ENCODE data around the gene BORCS5.
"Not testable (repeated sequence)": the region's sequence is repeated elsewhere in the genome, so short reads cannot be mapped to it uniquely, and the experiment has no call there.

The BORCS5 gene

DNA sequence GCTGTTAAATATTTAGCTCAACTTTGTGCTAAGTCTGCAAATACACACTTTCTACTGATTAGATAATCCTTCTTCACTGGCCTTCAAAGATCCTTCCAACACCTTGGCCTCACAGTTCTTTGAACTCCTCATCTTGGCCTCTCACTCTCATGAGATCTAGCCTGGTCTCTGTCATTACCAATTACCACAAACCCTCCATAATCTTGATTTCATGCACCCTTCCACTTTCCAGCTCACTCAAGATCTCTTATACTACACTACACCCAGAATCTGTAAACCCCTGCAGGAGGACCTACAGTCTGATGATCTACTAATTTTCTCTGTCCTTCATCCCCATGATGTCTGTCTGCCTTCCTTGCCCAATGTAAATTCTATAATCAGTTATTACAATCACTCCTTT, 134.7 kb downstream of the BORCS5 start:
- no peak for DNase-seq

DNA sequence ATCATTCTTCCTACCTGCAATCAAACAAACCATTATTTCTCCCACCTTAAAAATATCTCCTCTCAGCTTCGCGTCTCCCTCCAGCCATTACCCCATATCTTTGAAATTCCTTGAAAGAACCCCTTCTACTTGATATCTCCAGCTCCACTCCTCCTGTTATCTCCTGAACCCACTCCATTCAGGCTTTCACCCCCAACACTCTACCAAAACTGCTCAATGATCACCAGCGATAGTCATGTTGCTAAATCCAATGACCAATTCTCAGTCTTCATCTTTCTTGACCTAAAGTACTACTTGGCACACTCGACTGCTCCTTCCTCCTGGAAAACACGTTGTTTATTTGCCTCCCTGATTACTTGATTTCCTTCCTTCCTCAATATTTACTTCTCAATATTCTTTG, 135.7 kb downstream of the BORCS5 start:
- no peak for DNase-seq

DNA sequence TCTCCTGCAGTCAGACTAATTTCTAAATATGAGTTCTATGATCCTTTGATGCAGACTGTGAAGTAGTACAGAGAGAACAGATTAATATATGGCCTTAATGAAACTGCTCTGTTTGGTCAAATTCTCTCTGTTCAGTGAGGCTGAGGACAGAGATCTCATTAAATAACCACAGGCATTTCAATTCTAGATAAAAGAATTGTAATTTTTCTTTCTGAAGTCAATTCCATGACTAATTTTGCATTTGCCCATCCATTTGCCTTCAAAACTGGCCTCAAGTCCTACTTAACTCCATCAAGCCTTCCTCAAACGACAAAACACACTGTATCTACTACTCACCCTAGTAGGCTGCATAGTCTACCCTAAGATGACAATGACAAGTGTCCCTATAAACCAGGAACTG, 138.7 kb downstream of the BORCS5 start:
- no peak for DNase-seq

DNA sequence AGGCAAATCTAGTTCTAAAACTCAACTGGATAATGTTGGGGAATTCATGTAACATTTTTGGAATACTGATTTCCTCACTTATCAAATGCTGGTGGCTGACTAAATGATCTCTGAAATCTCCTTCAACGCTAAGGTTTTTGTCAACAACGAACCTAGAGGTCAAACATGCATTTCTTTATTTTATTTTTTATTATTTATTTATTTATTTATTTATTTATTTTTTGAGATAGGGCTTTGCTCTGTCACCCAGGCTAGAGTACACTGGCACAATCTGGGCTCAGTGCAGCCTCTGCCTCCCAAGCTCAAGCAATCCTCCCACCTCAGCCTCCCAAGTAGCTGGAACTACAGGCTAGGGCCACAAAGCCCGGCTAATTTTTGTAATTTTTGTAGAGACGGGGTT, 141.3 kb downstream of the BORCS5 start:
- no peak for DNase-seq

DNA sequence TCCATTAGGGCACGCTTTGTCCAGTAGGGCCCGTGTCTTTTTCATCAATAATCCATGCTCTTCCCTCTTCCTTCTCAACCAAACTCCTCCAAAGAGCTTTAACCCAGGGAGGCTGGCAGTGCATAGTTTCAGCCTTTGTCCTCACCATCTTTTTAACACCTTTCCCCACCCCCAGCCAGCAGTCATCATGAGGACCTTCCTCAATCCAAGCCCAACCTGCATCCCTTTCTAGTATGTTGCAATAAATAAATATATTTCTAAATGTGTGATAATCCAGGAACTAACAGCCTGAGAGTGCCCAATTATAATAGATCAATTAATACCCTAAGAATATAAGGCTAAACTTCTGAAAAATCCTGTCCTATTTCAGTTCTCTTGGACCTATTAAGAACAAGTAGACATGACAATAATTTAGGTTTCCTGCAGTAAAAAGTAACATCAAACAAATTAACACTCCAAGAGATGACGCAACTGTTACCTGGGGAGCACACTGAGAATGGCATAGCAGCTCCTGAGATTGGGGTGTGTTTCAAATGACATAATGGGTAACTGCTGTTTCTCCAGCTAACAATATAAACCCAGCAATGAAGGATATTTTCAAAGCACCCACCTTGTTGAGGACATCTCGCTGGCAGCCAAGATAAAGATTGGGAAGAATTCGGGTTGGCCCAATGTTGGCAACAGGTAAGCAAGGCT, 143.2 kb downstream of the BORCS5 start:
- no peak for DNase-seq

DNA sequence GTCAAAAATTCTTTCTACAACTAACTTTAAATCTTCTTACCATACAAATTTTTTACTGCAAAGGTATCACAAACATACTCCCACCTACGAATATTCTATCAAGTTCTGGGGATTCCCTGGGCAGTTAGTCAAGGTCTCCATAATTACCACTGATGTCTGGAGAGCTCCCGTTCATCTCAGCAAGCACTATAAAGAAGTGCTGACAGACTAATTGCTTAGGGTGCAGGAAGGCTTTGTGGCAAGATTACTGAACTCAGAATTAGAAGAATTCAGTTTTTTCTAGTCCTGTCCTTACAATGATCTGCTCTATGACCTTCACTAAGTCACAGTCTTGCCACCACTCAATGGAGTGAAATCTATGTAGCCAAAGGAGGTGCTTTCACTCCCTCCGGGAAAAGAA, 144.2 kb downstream of the BORCS5 start:
- no peak for DNase-seq

DNA sequence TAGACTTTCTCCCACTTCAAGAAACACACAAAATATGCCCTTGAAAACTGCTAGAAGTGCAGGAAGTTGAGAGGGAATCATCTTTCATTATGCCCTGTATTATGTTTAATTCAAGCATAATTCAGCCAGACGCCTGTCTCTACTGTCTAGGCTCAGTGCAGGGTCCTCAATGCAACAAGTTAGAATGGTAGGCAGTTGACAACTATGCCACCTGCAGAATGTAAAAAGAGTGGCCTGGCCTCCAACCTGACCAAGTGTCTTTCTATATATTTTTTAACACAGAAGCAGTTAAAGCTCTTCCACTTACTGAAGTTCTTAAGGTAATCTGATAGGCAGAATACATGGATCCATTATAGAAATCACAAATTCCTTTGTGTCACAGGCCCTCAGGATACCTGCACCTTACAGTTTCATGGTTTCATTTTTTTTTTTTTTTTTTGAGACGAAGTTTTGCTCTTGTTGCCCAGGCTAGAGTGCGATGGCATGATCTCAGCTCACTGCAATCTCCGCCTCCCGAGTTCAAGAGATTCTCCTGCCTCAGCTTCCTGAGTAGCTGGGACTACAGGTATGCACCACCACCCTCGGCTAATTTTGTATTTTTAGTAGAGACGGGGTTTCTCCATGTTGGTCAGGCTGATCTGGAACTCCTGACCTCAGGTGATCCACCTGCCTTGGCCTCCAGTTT, 145.4 kb downstream of the BORCS5 start:
- not testable (repeated sequence) for DNase-seq

DNA sequence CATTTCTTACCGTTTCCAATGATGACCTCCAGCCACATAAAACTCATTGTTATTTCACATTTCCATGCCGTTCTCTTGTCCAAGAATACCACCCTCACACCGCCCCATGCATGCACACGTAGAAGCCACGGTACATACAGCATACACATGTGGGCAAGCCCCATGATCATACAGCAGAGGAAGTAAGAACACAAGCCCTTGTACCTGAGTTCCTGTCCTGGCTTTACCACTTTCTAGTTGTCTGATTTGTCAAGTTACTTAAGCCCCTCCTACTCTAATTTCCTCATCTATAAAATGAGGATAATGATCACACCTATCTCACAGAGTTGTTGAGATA, 145.9 kb downstream of the BORCS5 start:
- peak; percentile 26 for DNase-seq

DNA sequence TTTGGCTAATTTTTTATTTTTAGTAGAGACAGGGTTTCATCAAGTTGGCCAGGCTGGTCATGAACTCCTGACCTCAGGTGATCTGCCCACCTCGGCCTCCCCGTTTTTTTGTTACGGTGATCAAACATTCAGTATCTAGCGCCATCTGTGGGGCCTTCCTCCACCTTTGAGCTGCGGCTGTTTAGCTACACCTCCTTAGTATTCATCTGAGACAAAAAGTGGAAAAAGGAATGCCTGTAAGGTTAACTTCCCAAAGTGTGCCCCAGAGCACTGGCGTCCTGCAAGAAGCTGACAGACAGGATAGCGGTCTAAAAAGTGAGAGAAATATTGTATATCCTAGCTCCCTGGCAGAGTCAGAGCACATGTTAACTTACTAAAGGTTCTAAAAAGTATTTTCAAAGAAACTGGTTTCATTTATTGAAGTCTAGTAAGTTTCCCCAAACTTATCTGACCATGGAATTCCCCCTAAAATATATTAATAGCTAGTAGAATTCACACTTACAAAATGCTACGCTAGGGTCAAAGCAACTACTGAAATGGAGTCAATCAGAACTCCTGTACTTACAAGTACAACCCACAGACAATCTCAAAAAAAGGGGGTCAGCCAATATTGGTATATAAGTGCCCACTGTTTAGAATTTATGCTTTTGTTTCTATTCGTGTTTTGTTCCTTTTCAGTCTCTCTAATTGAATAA, 146.7 kb downstream of the BORCS5 start:
- DNase-seq, result peak; percentile 56

DNA sequence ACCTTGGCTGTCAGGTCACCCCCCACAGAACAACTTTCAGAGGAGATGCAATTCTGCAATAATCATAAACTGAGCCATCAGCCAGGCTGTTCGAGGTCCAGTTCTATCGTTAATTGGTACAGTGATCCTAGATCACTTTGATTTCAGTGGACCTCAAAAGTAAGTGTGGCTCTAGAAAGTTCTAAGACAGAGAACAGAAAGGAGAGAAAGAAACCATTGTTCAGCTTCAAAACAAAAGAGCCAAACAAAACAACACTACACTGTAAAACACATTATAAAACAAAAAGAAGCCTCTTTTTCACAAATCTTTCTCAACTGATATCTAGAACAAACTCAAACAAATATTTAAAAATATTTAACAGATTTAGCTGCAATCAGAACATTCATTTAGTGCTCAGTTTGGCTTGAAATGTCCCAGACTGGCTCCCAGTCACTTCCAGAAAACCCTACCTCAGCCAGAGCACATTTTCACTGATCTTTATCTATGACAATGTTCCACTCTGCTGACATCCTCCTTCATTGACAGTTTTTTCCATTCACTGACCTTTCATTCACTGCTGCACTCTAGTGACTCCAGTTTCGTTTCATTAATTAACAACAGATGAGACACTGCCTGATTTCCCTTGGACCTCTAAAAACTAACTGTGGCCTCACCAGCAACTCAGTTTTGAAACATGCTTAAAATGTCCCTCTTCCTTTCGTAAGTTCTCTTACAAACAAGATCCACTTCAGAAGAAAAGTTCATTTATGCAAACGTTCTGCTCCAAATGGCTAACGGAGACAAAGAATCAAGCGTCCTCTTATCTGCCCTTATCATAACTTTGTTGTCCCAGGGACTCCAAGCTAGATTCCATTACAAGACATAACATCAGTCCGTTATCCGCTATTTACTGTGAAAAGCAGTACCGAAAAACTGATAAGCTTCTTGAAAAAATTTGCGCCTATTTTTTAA, 148.9 kb downstream of the BORCS5 start:
- DNase-seq, result no peak

DNA sequence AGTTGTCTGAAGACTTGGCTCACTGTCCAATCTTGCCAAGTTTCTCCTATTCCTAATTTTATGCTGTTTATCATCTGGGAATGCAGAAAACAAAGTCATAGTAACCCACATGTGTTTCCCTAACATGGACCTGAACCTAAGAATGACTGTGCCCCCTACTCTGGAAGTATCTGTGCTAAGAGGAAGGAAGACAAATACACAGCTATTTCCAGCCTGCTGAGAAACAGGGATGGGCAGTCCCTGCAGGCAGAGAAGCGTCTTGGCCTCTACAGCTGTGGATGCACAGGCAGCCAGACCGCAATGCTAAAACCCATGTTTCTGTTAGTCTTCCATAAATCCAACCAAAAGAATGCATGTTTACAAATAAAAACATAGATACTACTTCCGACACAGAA, 149.6 kb downstream of the BORCS5 start:
- DNase-seq, result no peak

DNA sequence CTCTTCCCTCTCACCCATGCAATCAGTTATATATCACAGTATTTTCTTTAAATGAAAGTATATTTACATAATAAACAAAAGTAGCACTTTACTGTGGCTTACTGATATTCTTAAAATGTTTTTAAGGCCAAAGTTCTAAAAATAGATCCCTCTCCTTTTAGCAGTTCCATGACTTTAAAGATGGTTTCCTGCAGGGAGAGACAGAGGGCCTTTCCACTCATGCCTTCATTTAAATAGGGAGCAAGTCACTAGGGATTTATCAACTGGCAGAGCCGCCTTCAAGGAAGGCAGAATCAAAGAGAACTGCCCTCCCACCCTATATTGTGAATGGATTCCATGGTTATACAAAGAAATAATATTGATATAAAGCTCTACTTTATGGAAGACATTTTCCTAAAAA, 150.2 kb downstream of the BORCS5 start:
- DNase-seq, result no peak

DNA sequence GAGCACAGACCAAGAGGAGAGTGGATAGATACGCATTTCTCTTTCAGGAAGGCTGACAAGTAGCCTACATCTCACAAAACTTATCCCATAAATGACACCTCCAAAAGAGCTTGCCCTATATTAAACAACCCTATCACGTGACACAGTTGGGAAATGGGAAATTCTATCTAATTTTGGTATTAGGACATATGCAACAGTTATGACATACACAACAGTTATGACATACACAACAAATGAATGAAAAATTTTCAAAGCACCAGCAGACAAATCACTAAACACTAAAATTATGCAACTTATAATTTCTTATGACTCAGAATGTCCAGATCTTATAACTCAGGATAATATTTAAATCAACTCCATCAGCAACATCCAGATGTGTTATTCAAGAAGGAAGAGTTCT, 151.7 kb downstream of the BORCS5 start:
- no peak for DNase-seq

DNA sequence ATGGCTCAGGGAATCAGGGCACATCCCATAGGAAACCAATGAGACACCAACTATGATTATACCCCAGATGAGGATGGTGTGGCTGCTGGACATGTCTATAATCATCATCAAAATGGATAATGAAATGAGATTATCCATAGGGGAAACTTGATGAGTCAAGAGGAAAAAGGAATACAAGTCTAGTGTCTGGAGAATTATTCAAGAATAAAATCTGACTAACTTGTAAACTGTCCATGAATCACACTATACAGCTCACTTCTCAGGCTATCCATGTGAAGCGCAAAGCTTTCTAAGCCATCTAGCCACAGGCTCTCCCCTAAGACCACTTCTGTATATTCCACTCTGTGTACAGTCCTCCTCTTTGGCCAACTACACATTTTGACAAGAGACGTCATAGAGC, 153.3 kb downstream of the BORCS5 start:
- DNase-seq, result no peak

DNA sequence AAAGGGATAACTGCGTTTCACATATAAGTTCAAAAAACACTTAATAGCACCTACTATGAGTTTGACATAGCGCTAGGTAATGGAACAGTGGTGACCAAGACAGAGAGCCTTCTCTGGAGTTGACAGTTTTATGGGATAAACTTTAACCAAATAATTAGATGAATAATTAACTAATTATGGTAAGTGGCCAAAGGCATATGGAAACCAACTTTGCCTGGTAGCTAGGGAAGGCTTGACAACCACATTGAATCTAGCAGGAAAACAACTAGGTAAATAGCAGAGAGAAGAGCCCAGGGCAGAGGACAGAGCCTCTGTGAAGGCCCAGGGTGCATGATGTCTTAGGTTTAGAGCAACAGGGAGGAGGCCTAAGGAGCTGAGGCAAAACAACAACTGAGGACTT, 153.7 kb downstream of the BORCS5 start:
- no peak for DNase-seq

DNA sequence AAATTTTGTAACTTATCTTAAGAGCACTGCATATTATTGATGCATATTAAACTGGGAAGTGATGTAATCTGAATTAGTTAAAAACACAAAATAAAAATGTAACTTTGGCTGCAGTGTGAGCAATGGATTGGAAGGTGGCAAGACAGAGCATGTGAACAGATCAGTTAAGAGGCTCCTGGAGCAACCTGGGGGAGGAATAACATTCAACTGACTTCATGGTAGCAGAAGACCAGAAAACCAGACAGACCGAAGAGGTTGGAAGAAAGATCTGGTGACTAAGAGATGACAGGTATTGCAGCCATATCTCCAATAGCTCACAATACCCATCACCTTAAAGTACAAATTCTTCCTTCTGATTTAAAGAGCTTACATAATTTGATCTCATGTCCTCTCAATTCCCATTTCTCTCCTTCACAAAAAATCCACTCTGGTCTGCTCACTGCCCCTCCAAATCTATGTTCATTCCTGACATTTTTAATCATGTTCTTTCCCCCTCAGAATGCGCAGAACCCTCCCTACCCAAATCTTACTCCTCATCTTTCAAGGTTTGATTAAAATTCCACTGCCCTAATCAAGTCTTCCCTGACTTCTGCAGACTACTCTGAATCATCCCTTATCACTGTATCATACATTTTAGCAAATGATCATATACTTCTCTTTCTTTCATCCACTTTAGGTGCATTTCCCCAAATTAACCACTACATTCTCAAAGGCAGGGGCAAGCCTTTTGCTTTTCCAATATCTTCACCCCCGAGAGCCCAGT, 154.3 kb downstream of the BORCS5 start:
- DNase-seq, result no peak

DNA sequence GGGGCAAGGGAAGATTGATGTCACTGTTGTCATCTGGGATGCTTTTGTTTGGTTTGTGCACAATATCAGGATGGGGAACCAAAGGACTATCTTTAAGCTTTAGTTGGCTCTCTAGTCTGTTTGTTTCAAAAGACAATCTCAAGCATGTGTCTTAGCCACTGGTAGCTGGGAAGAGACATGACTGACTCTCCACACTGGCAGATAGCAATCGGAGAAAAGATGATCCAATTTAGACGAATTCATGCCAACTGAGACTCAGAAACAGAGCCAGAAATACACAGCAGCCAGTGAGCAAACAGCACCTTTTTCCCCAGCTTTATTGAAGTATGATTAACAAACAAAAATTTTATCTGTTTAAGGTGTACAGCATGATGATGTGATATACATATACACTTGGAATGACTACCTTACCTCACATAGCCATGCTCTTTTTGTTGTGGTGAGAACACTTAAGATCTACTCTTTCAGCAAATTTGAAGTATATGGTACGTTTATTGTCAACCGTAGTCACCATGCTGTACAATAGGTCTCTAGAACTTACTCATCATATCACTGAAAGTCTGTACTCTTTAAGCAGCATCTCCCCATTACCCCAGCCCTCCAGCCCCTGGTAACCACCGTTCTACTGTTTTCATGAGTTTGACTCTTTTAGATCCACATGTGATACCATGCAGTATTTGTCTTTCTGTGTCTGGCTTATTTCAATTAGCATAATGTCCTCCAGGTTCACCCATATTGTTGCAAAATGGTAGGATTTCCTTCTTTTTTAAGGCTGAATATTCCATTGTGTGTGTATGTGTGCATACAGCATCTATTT, 155.2 kb downstream of the BORCS5 start:
- DNase-seq, result peak; percentile 45

DNA sequence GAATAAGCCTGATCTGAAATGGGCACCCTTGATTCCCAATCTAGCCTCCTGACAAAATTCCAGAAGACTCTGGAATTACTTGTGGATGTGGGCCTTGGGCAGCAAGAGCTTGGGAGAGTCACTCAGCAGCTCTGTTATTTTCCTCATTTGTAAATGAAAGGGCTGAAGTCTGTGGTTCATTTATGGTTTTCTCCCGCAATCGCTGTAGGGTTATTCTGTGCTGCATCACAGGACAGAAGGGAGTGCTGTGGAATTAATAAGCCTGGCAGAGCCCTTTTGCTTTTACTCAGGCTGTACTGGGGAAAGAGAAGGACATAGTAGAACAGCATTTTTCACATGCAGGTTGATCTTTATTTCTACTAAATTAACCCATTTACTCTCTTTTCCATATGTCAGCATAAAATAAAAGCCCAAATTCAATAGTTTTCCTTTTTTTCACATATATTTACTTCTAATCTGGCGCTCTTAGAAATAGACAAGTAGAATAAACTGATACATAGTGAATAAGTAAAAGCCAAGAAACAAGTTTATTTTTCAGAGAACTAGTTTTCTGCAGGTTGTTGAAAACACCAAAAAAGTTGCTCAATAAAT, 156.6 kb downstream of the BORCS5 start:
- DNase-seq, result no peak

DNA sequence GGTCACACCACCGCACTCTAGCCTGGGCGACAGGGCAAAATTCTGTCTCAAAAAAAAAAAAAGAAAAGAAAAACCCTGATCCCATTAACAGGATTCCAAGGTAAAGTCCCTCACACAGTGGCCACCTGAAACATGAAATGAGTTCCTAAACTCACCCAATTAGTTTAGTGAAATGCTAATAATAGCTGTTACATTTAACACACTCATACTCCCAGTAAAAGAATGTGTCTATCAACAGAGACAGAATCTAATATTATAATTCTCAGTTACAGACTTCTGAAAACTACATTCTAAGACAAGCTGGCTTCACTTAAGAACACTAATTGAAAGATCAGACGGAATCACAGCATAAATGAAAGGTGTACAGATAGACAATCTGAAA, 161.6 kb downstream of the BORCS5 start:
- no peak for DNase-seq

DNA sequence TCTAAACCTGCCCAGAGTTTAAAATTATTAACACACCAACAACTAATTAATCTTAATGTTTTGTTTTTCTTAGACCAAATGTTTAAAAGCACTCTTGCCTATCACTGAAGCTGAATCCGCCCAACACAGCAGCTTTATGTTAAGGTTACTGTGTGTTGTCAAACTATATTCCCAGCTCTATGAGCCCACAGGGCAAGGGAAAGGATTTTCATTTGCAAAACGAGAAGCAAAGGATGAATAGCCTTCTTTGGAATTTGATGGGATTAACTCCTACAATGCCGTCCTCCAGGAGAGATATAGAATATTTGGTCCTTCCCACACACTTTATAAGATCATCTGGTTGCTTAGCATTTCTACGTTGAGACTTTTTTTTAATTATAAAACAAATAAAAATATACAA, 162.0 kb downstream of the BORCS5 start:
- no peak for DNase-seq

Data from activated naive CD4-positive, alpha-beta T cell treated with Interleukin-2 at 50 U/mL for 16 hours (primary cell).